ENCODE results near the gene NTM.

DNA sequence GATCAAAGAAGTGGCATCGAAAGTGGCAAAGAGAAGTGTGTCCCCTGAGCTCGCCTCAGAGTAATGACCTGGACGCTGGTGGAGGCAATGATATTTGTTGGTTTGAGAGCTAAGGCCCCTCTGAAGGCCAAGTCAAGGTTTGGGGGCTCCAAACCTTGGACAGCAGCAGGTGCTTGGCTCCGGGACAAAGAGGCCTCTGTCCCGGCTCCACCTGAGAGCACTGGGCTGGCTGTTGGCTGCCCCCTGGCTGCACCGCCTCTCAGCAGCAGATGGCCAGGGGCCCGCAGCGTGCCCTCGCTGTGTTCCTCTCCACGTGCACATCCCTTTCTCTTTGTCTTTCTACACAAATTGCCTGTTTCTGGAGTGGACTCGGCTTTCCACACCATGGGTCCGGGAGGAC, 301.3 kb downstream of the NTM start:
- TF ChIP-seq EZH2 (IDR thresholded peaks at IDR 0.05; ENCODE audit: insufficient read depth, poor library complexity, severe bottlenecking) (no peak), EZH2phosphoT487 (IDR thresholded peaks at IDR 0.05; ENCODE audit: insufficient read depth, low read depth) (no peak)

Measured in GM23248 (cell line).